HepG2 (cell line): ENCODE data around the gene PPP1R12B. TPM values are rescaled to one million over a fixed set of nuclear protein-coding genes. Genes with fewer than 3 reads are reported as not detected.

ENCODE experiments used
- AGO2 ChIP-seq: fragments of 200-400 bp; formaldehyde crosslinking; optimal IDR thresholded peaks from 2 replicates; pipeline ENCODE3; 2017; ENCODE audit warnings: mild to moderate bottlenecking, low read depth, low read length, moderate library complexity
- BRCA1 ChIP-seq: sonication (generic); formaldehyde crosslinking; IDR thresholded peaks from 2 replicates; pipeline ENCODE4 v1.4.0; 2020; ENCODE audit warnings: missing genetic modification reagents
- CBFB ChIP-seq: sonication (generic); formaldehyde crosslinking; IDR thresholded peaks from 2 replicates; pipeline ENCODE4 v1.4.0; 2020; ENCODE audit warnings: missing genetic modification reagents
- EHMT2 ChIP-seq: fragments of 200-600 bp; sonication (generic); IDR thresholded peaks from 2 replicates; pipeline ENCODE4 v1.7.0; 2017; ENCODE audit warnings: antibody characterized with exemption, low read depth, low read length, borderline replicate concordance
- ERF ChIP-seq: IDR thresholded peaks from 2 replicates; pipeline ENCODE4 v1.6.1; 2018; ENCODE audit warnings: missing biosample characterization, missing genetic modification reagents
- EZH2 ChIP-seq: conservative IDR thresholded peaks from 2 replicates; pipeline ENCODE4 v1.6.1; 2012; ENCODE audit warnings: mild to moderate bottlenecking, low read depth, low read length, moderate library complexity
- FOXO1 ChIP-seq: sonication (generic); formaldehyde crosslinking; IDR thresholded peaks from 2 replicates; pipeline ENCODE4 v1.4.0; 2020; ENCODE audit warnings: missing genetic modification reagents
- GLI4 ChIP-seq: sonication (generic); formaldehyde crosslinking; IDR thresholded peaks from 2 replicates; pipeline ENCODE4 v1.5.1; 2020; ENCODE audit warnings: missing genetic modification reagents, mild to moderate bottlenecking, moderate library complexity, borderline replicate concordance
- HMG20A ChIP-seq: IDR thresholded peaks from 2 replicates; pipeline ENCODE4 v1.6.1; 2016; ENCODE audit warnings: borderline replicate concordance
- MBNL3 ChIP-seq: fragments of 250-450 bp; sonication (Bioruptor Pico); conservative IDR thresholded peaks from 2 replicates; pipeline ENCODE4 v1.8.0; 2022; ENCODE audit warnings: mild to moderate bottlenecking, inconsistent platforms
- NBN ChIP-seq: fragments of 450-650 bp; conservative IDR thresholded peaks from 2 replicates; pipeline ENCODE4 v1.6.1; 2017
- NONO ChIP-seq, 2 experiments: fragments of 450-650 bp in 1 of 2; sonication (generic) in 1 of 2; formaldehyde crosslinking in 1 of 2; IDR thresholded peaks in 1 of 2; conservative IDR thresholded peaks in 1 of 2; 2 replicates each; pipeline versions ENCODE4 v1.6.1 to v1.8.0; 2017 to 2022; ENCODE audit warnings: mild to moderate bottlenecking in 1 of 2, missing genetic modification reagents in 1 of 2, moderate library complexity in 1 of 2
- NRL ChIP-seq: sonication (generic); formaldehyde crosslinking; IDR thresholded peaks from 2 replicates; pipeline ENCODE4 v1.5.0; 2020; ENCODE audit warnings: missing genetic modification reagents, mild to moderate bottlenecking, moderate library complexity, borderline replicate concordance
- PBX3 ChIP-seq: sonication (generic); formaldehyde crosslinking; IDR thresholded peaks from 2 replicates; pipeline ENCODE4 v1.8.1; 2023; ENCODE audit warnings: missing genetic modification reagents, inconsistent platforms, borderline replicate concordance
- PCBP1 ChIP-seq: fragments of 200-400 bp; formaldehyde crosslinking; IDR thresholded peaks from 2 replicates; pipeline ENCODE4 v1.6.1; 2017; ENCODE audit warnings: mild to moderate bottlenecking, low read depth, low read length, borderline replicate concordance
- PLRG1 ChIP-seq: fragments of 450-650 bp; conservative IDR thresholded peaks from 2 replicates; pipeline ENCODE4 v1.6.1; 2016
- POLR2AphosphoS2 ChIP-seq: IDR thresholded peaks from 2 replicates; pipeline ENCODE4 v1.6.1; 2011; ENCODE audit warnings: low read depth, low read length, improper control_type of control experiment
- RFXANK ChIP-seq: IDR thresholded peaks from 2 replicates; pipeline ENCODE4 v1.6.1; 2016
- RXRA ChIP-seq: sonication (generic); formaldehyde crosslinking; IDR thresholded peaks from 2 replicates; pipeline ENCODE4 v1.5.1; 2020; ENCODE audit warnings: missing genetic modification reagents
- SIN3B ChIP-seq: fragments of 150-350 bp; IDR thresholded peaks from 2 replicates; pipeline ENCODE4 v1.6.1; 2014; ENCODE audit warnings: low read length
- STAT5B ChIP-seq: sonication (generic); formaldehyde crosslinking; IDR thresholded peaks from 2 replicates; pipeline ENCODE4 v1.4.0; 2020; ENCODE audit warnings: missing genetic modification reagents
- TAF1 ChIP-seq: sonication (generic); formaldehyde crosslinking; IDR thresholded peaks from 2 replicates; pipeline ENCODE4 v1.4.0; 2020; ENCODE audit warnings: missing genetic modification reagents
- TSC22D2 ChIP-seq: sonication (generic); formaldehyde crosslinking; IDR thresholded peaks from 2 replicates; pipeline ENCODE4 v1.5.1; 2020; ENCODE audit warnings: missing genetic modification reagents, mild to moderate bottlenecking, borderline replicate concordance
- XRCC5 ChIP-seq: fragments of 200-400 bp; formaldehyde crosslinking; optimal IDR thresholded peaks from 2 replicates; pipeline ENCODE3; 2017; ENCODE audit warnings: mild to moderate bottlenecking, low read length
- ZBTB20 ChIP-seq: sonication (generic); formaldehyde crosslinking; IDR thresholded peaks from 2 replicates; pipeline ENCODE4 v1.8.1; 2023; ENCODE audit warnings: missing genetic modification reagents, low read depth, mild to moderate bottlenecking, borderline replicate concordance
- ZBTB46 ChIP-seq: sonication (generic); formaldehyde crosslinking; IDR thresholded peaks from 2 replicates; pipeline ENCODE4 v1.4.0; 2020; ENCODE audit warnings: mild to moderate bottlenecking, missing genetic modification reagents, borderline replicate concordance
- ZFP37 ChIP-seq: sonication (generic); formaldehyde crosslinking; IDR thresholded peaks from 2 replicates; pipeline ENCODE4 v1.4.0; 2020; ENCODE audit warnings: missing genetic modification reagents, borderline replicate concordance
- ZNF256 ChIP-seq: sonication (generic); formaldehyde crosslinking; conservative IDR thresholded peaks from 2 replicates; pipeline ENCODE4 v1.4.0; 2020; ENCODE audit warnings: missing genetic modification reagents
- ZNF709 ChIP-seq: sonication (generic); formaldehyde crosslinking; IDR thresholded peaks from 2 replicates; pipeline ENCODE4 v1.5.0; 2020; ENCODE audit warnings: mild to moderate bottlenecking, missing genetic modification reagents
- ZNF850 ChIP-seq: sonication (generic); formaldehyde crosslinking; conservative IDR thresholded peaks from 2 replicates; pipeline ENCODE4 v1.9.0; 2021; ENCODE audit warnings: mild to moderate bottlenecking, missing genetic modification reagents
- polyA plus RNA-seq, 8 experiments: library from polyadenylated mRNA; depleted of rRNA in 3 of 8; stranded (reverse) in 7 of 8; unstranded in 1 of 8; fragments of >200 nt; fragmentation: Illumina TruSeq in 4 of 8; extraction: Trizol in 4 of 8; gene quantifications; 2 replicates each; pipeline versions ENCODE4 v1.2.1 to v1.2.3, GENCODE V29; 2011 to 2016; ENCODE audit warnings: low read depth in 4 of 8, missing spikeins in 1 of 8, mixed read lengths in 1 of 8; ENCODE audit not compliant: insufficient read depth in 1 of 8
- total RNA-seq, 5 experiments: library from RNA; depleted of rRNA; stranded (reverse); fragments of >200 nt; fragmentation: Illumina TruSeq; extraction: Trizol; gene quantifications; 2 replicates each; pipeline ENCODE4 v1.2.3, GENCODE V29; 2016; ENCODE audit warnings: low read depth in 1 of 5

Gene PPP1R12B
- total and polyA plus RNA-seq, 2 of the 13 experiments (the other 11 are each of a cell fraction or from before 2014, with no cell fraction given), result 12.0 to 13.6 TPM

- TF ChIP-seq XRCC5 (peak; percentile 25), RXRA (CRISPR knock-in tag) (peak; percentile 95), ZFP37 (no peak), CBFB (no peak), RFXANK (no peak), NRL (CRISPR knock-in tag) (peak; percentile 83; the same call in 1 of the 2 replicates), PBX3 (CRISPR knock-in tag) (no peak), EZH2 (no peak), HMG20A (no peak), PCBP1 (no peak), ZNF256 (CRISPR knock-in tag) (no peak), AGO2 (peak; percentile 65), SIN3B (no peak), BRCA1 (CRISPR knock-in tag) (0 out of 2 replicates have a peak, but pooled peaks have one; percentile 32), NONO (IDR thresholded peaks at IDR 0.05) (no peak), NONO (CRISPR knock-in tag; conservative IDR thresholded peaks at IDR 0.05) (no peak; the same call in 1 of the 2 replicates), PLRG1 (no peak), ERF (CRISPR knock-in tag) (peak; percentile 76), ZNF709 (CRISPR knock-in tag) (no peak), STAT5B (no peak), MBNL3 (CRISPR knock-in tag) (no peak), TSC22D2 (no peak), ZBTB20 (CRISPR knock-in tag) (no peak), GLI4 (peak; percentile 80; the same call in 1 of the 2 replicates), FOXO1 (CRISPR knock-in tag) (peak; percentile 22), POLR2AphosphoS2 (no peak), ZBTB46 (CRISPR knock-in tag) (0 out of 2 replicates have a peak, but pooled peaks have one; percentile 60), EHMT2 (no peak), NBN (no peak), TAF1 (peak; percentile 97), ZNF850 (CRISPR knock-in tag) (no peak)
Measured at GRCh38 chr1:202348509-202349205, at the start of gene PPP1R12B (continued).
